ENCODE measurements around the gene ABI3.

ABI3 gene

DNA sequence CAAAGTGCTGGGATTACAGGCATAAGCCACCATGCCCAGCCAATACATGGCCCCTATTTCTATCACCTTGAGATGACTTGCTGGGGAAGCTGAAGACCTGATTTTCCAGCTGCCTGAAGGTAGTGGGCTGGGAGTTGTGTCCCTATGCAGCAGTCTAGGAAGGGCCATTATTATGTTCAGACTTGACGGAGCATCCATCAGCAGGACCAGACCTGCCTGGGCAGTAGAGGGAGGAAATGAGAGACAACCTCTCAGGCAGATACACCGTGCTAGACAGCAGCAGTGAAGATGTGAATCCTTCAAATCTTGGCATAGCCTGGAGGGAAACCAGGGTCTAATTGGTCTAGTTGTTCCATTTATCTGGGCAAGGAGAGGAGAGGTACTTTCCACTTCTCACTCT is 55.7 kb downstream of the ABI3 start:
- TF ChIP-seq Cebpa-rat (IDR thresholded peaks at IDR 0.05): no peak
- peaks cover 0 to 9% (median 5%) of the 10 kb centered on the region in 10 experiments; a peak in 12 of 20 replicates for H3K4me1 ChIP-seq
- H4K20me1 ChIP-seq: no peaks in the 10 kb centered on the region
- H3K27ac ChIP-seq: no peak overlapping the region
- H3K9ac ChIP-seq: no peak overlapping the region
- H3K9me3 ChIP-seq (replicated peaks in 1 of 11): no peaks in the 10 kb centered on the region
- H3K4me2 ChIP-seq: no peak overlapping the region
- H3K27me3 ChIP-seq: peaks cover 0 to 3% (median under 1%) of the 10 kb centered on the region in 11 experiments; a peak in 7 of 22 replicates
- no peaks in the 10 kb centered on the region for H3K36me3 ChIP-seq
- no peak overlapping the region for H3K4me3 ChIP-seq

DNA sequence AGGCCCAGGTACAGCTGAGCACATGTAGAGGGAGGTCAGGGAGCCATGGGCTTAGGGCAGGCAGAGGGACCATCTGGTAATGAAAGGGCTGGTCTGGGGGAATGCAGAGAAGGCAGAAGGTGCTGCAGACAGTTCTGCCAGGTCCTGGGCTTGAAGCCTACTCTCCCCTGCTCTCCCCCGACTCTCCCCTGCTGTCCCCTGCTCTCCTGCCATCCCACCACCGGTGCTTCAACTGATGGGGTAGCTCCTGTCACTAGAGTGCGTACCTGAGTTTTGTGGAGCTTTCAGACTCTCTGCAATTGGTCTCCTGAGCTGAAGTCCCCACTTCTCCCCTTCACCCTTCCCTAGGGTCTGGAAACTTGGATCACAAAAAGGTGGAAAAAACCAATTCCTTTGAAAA is 57.4 kb downstream of the ABI3 start:
- no peaks in the 10 kb centered on the region for H3K27me3 ChIP-seq
- no peak overlapping the region for H3K4me3 ChIP-seq

DNA sequence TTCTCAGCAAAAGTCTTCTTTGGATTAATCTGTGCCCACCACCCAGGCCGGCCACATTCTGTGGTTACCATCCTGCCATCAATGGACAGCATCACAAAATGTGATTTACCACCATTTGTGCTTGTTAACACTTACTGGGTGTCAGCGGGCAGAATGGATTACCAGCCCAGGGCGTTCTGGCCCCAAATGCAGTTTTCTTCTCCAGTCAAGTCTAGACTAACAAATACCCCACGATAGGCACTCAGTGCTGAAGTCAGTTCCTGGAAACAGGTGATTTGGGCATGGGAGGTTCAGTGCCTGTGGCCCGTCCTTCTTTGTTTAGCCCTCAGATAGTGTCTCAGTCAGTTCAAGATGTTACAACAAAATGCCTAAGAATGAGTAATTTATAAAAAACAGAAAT is 58.8 kb downstream of the ABI3 start:
- TF ChIP-seq Cebpa-rat (IDR thresholded peaks at IDR 0.05): no peak
- Histone ChIP-seq H3K9me3 (replicated peaks in 1 of 11) (no peaks in the 10 kb centered on the region), H3K27ac (no peak overlapping the region), H3K4me3 (no peak overlapping the region), H3K4me1 (peaks cover 0 to 9% (median 4%) of the 10 kb centered on the region in 10 experiments; a peak in 9 of 20 replicates), H3K36me3 (no peaks in the 10 kb centered on the region), H3K27me3 (no peaks in the 10 kb centered on the region), H4K20me1 (no peaks in the 10 kb centered on the region), H3K4me2 (no peak overlapping the region), H3K9ac (no peak overlapping the region)

More for the DNA sequence above, 57.4 kb downstream of the ABI3 start:
- Histone ChIP-seq H3K4me2 (no peak overlapping the region), H3K27ac (no peak overlapping the region), H3K9me3 (replicated peaks in 1 of 11) (no peaks in the 10 kb centered on the region), H4K20me1 (no peaks in the 10 kb centered on the region), H3K36me3 (no peaks in the 10 kb centered on the region), H3K4me1 (peaks cover 0 to 9% (median 4%) of the 10 kb centered on the region in 10 experiments; a peak in 9 of 20 replicates), H3K9ac (no peak overlapping the region)
- TF ChIP-seq Cebpa-rat (IDR thresholded peaks at IDR 0.05): no peak
